HepG2 (cell line): ENCODE measurements around the gene SLC12A3. TPM values are rescaled to one million over a fixed set of nuclear protein-coding genes. Genes with fewer than 3 reads are reported as not detected.

Source experiments
- AGO1 ChIP-seq: fragments of 200-400 bp; formaldehyde crosslinking; IDR thresholded peaks from 2 replicates; pipeline ENCODE4 v1.6.1; 2017; ENCODE audit warnings: mild to moderate bottlenecking, low read depth, low read length, moderate library complexity; ENCODE audit not compliant: poor library complexity, severe bottlenecking
- E2F5 ChIP-seq: sonication (generic); formaldehyde crosslinking; conservative IDR thresholded peaks from 2 replicates; pipeline ENCODE4 v1.4.0; 2020; ENCODE audit warnings: missing genetic modification reagents
- EEA1 ChIP-seq: sonication (generic); formaldehyde crosslinking; IDR thresholded peaks from 2 replicates; pipeline ENCODE4 v1.5.1; 2020; ENCODE audit warnings: mild to moderate bottlenecking, missing genetic modification reagents, borderline replicate concordance
- FOSL1 ChIP-seq: sonication (generic); formaldehyde crosslinking; IDR thresholded peaks from 2 replicates; pipeline ENCODE4 v1.9.0; 2021; ENCODE audit warnings: missing genetic modification reagents, borderline replicate concordance
- MAZ ChIP-seq, 2 experiments: sonication (generic) in 1 of 2; formaldehyde crosslinking in 1 of 2; IDR thresholded peaks; 2 replicates each; pipeline versions ENCODE4 v1.5.0 to v1.6.1; 2012 to 2020; ENCODE audit warnings: low read depth in 2 of 2, mild to moderate bottlenecking in 2 of 2, borderline replicate concordance in 1 of 2, improper control_type of control experiment in 1 of 2, low read length in 1 of 2, missing genetic modification reagents in 1 of 2, moderate library complexity in 1 of 2
- MEIS2 ChIP-seq: sonication (generic); formaldehyde crosslinking; IDR thresholded peaks from 2 replicates; pipeline ENCODE4 v1.9.0; 2021; ENCODE audit warnings: mild to moderate bottlenecking, missing genetic modification reagents
- MIXL1 ChIP-seq: IDR thresholded peaks from 2 replicates; pipeline ENCODE4 v1.6.1; 2016
- NFRKB ChIP-seq: fragments of 450-650 bp; IDR thresholded peaks from 2 replicates; pipeline ENCODE4 v1.6.1; 2017
- RAD21 ChIP-seq: fragments of 450-650 bp; formaldehyde crosslinking; IDR thresholded peaks from 2 replicates; pipeline ENCODE4 v1.5.0; 2020; ENCODE audit warnings: mild to moderate bottlenecking
- SSRP1 ChIP-seq: IDR thresholded peaks from 2 replicates; pipeline ENCODE4 v1.6.1; 2016; ENCODE audit warnings: control low read depth
- TCF7 ChIP-seq: sonication (generic); IDR thresholded peaks from 2 replicates; pipeline ENCODE4 v1.6.1; 2016; ENCODE audit warnings: antibody characterized with exemption, low read depth
- TFAP4 ChIP-seq: sonication (generic); IDR thresholded peaks from 2 replicates; pipeline ENCODE4 v1.6.1; 2016; ENCODE audit warnings: low read depth, borderline replicate concordance
- ZMAT3 ChIP-seq: sonication (generic); formaldehyde crosslinking; conservative IDR thresholded peaks from 2 replicates; pipeline ENCODE4 v1.7.0; 2021; ENCODE audit warnings: missing genetic modification reagents
- ZNF264 ChIP-seq: sonication (generic); formaldehyde crosslinking; IDR thresholded peaks from 2 replicates; pipeline ENCODE4 v1.4.0; 2020; ENCODE audit warnings: missing genetic modification reagents
- ZNF432 ChIP-seq: sonication (generic); formaldehyde crosslinking; IDR thresholded peaks from 2 replicates; pipeline ENCODE4 v1.5.0; 2020; ENCODE audit warnings: missing genetic modification reagents, mild to moderate bottlenecking, borderline replicate concordance
- ZNF691 ChIP-seq: sonication (generic); formaldehyde crosslinking; IDR thresholded peaks from 2 replicates; pipeline ENCODE4 v1.4.0; 2020; ENCODE audit warnings: missing genetic modification reagents, low read depth, mild to moderate bottlenecking, borderline replicate concordance
- ZNF878 ChIP-seq: sonication (generic); formaldehyde crosslinking; IDR thresholded peaks from 2 replicates; pipeline ENCODE4 v1.8.1; 2023; ENCODE audit warnings: mild to moderate bottlenecking, missing genetic modification reagents, moderate library complexity
- polyA plus RNA-seq, 8 experiments: library from polyadenylated mRNA; depleted of rRNA in 3 of 8; stranded (reverse) in 7 of 8; unstranded in 1 of 8; fragments of >200 nt; fragmentation: Illumina TruSeq in 4 of 8; extraction: Trizol in 4 of 8; gene quantifications; 2 replicates each; pipeline versions ENCODE4 v1.2.1 to v1.2.3, GENCODE V29; 2011 to 2016; ENCODE audit warnings: low read depth in 4 of 8, missing spikeins in 1 of 8, mixed read lengths in 1 of 8; ENCODE audit not compliant: insufficient read depth in 1 of 8
- total RNA-seq, 5 experiments: library from RNA; depleted of rRNA; stranded (reverse); fragments of >200 nt; fragmentation: Illumina TruSeq; extraction: Trizol; gene quantifications; 2 replicates each; pipeline ENCODE4 v1.2.3, GENCODE V29; 2016; ENCODE audit warnings: low read depth in 1 of 5
- TF ChIP-seq, protein P1 (sequence below): IDR thresholded peaks from 2 replicates; pipeline ENCODE4 v1.6.1; 2016; ENCODE audit warnings: control low read depth
- TF ChIP-seq, protein P2 (sequence below): sonication (generic); formaldehyde crosslinking; IDR thresholded peaks from 2 replicates; pipeline ENCODE4 v1.4.0; 2020; ENCODE audit warnings: mild to moderate bottlenecking, missing genetic modification reagents, borderline replicate concordance

SLC12A3 gene
- total and polyA plus RNA-seq, 2 of the 13 experiments (the other 11 are each of a cell fraction or from before 2014, with no cell fraction given): 6.2 TPM; not detected in 1

DNA sequence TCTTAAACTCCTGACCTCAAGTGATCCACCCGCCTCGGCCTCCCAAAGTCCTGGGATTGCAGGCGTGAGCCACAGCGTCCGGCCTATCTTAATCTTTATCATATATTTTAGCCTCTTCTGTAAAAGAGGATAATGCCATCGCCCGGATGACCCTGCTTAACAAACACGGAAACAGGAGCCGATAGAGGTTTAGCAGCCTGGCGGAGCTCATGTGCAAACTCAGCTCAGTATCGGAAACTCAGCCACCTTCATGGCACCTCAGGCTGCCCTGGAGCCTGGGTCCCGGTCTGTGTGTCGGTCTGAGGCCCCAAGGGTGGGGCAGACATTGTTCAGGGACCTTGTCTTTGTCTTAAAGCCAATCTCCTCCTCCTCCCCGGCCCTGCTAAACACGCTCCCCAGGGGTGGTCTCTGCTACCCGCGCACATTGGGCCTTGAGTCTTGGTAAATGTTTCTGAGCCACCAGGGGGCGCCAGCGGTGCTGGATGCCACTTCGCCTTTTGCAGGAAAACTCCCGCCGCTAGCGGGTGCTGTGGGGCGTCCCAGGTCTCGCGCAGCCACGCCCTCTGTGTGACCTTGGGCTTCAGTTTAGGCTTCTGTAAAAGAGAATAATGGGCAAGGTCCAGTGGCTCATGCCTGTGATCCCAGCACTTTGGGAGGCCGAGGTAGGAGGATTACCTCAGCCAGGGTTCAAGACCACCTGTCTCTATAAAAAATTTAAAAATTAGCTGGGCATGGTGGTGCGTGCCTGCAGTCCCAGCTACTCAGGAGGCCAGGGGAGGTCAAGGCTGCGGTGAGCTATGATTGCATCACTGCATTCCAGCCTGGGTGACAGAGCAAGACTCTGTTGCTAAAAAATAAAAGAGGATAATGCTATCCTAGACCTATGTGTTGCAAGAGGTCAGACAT, 99.5 kb downstream of the SLC12A3 start (continued):
- TF ChIP-seq ZNF691 (peak; percentile 23; the same call in 1 of the 2 replicates), TFAP4 (peak; percentile 33; the same call in 1 of the 2 replicates), FOSL1 (peak; percentile 55; the same call in 1 of the 2 replicates), E2F5 (CRISPR knock-in tag) (no peak), TCF7 (peak; percentile 58; the same call in 1 of the 2 replicates), ZNF264 (CRISPR knock-in tag) (peak; percentile 63; the same call in 1 of the 2 replicates), AGO1 (no peak), EEA1 (CRISPR knock-in tag) (no peak; the same call in 1 of the 2 replicates), RAD21 (CRISPR knock-in tag) (peak; percentile 94), NFRKB (no peak), SSRP1 (no peak; the same call in 1 of the 2 replicates), ZMAT3 (CRISPR knock-in tag) (no peak; the same call in 1 of the 2 replicates), ZNF878 (peak; percentile 87), MIXL1 (CRISPR knock-in tag) (0 out of 2 replicates have a peak, but pooled peaks have one; percentile 1), ZNF432 (CRISPR knock-in tag) (no peak), MEIS2 (CRISPR knock-in tag) (peak; percentile 45; the same call in 1 of the 2 replicates), MAZ (IDR thresholded peaks at IDR 0.05; ENCODE audit: borderline replicate concordance, low read depth, low read length) (0 out of 2 replicates have a peak, but pooled peaks have one; percentile 33), MAZ (CRISPR knock-in tag; IDR thresholded peaks at IDR 0.05; ENCODE audit: low read depth) (peak; percentile 56; the same call in 1 of the 2 replicates)
- TF ChIP-seq, protein P1, sequence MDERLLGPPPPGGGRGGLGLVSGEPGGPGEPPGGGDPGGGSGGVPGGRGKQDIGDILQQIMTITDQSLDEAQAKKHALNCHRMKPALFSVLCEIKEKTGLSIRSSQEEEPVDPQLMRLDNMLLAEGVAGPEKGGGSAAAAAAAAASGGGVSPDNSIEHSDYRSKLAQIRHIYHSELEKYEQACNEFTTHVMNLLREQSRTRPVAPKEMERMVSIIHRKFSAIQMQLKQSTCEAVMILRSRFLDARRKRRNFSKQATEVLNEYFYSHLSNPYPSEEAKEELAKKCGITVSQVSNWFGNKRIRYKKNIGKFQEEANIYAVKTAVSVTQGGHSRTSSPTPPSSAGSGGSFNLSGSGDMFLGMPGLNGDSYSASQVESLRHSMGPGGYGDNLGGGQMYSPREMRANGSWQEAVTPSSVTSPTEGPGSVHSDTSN (CRISPR knock-in tag): no peak
- TF ChIP-seq, protein P2, sequence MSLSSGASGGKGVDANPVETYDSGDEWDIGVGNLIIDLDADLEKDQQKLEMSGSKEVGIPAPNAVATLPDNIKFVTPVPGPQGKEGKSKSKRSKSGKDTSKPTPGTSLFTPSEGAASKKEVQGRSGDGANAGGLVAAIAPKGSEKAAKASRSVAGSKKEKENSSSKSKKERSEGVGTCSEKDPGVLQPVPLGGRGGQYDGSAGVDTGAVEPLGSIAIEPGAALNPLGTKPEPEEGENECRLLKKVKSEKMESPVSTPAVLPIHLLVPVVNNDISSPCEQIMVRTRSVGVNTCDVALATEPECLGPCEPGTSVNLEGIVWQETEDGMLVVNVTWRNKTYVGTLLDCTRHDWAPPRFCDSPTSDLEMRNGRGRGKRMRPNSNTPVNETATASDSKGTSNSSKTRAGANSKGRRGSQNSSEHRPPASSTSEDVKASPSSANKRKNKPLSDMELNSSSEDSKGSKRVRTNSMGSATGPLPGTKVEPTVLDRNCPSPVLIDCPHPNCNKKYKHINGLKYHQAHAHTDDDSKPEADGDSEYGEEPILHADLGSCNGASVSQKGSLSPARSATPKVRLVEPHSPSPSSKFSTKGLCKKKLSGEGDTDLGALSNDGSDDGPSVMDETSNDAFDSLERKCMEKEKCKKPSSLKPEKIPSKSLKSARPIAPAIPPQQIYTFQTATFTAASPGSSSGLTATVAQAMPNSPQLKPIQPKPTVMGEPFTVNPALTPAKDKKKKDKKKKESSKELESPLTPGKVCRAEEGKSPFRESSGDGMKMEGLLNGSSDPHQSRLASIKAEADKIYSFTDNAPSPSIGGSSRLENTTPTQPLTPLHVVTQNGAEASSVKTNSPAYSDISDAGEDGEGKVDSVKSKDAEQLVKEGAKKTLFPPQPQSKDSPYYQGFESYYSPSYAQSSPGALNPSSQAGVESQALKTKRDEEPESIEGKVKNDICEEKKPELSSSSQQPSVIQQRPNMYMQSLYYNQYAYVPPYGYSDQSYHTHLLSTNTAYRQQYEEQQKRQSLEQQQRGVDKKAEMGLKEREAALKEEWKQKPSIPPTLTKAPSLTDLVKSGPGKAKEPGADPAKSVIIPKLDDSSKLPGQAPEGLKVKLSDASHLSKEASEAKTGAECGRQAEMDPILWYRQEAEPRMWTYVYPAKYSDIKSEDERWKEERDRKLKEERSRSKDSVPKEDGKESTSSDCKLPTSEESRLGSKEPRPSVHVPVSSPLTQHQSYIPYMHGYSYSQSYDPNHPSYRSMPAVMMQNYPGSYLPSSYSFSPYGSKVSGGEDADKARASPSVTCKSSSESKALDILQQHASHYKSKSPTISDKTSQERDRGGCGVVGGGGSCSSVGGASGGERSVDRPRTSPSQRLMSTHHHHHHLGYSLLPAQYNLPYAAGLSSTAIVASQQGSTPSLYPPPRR: peak; percentile 48; the same call in 1 of the 2 replicates
